Measurements from ENCODE around the gene HNRNPK. TPM values are rescaled to one million over a fixed set of nuclear protein-coding genes. Genes with fewer than 3 reads are reported as not detected.
A peak's percentile ranks its signal among the peaks of the same experiment; 100 is the strongest.

HNRNPK gene
- total RNA-seq, 6 experiments from 2014 or later = 175 to 292 (median 237) TPM

DNA sequence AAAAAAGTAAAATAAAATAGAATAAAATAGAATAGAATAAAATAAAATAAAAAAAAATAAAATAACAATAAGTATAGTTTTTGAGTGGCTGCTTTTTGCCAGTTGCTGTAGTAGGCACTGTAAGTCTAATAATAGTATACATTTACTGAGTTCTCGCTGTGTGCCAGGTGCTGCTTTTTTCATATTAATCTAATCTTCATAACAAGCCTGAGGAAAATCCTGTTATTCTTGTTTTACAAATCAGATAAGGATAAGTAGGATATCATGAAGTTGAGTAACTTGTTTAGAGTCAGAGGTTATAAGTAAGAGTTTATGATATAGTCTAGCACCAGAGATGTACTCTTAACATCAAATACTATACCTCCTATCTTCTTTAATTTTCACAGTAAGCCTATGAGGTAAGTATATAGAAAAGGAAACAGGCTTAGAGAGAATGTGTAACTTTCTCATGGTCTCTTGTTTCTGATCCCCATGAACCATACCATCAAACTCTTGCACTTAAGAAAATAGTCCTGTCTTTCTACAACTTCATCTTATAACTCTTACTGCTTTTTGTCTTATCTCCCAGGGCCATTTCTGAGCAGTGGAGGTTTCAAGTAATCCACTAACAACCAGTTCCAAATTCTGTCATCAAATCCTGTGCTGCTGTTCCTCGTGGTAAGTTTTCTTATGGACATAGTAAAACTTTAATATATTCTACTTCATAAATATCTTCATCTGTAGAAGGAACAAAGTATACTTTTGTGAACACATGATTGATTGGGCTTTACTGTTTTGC lies 19.3 kb upstream of the HNRNPK start:
- intact Hi-C loops (cut with DNase I) = no loop called here
- WGBS (ENCODE audit: insufficient coverage, low coverage, low lambda C conversion rate, missing lambda C conversion rate) = 85% methylated on average over 2 of the region's 2 CpGs
- Histone ChIP-seq H3K27me3 (no peaks in the 10 kb centered on the region), H3K9me3 (no peaks in the 10 kb centered on the region), H3K27ac (no peak overlapping the region), H3K36me3 (no peaks in the 10 kb centered on the region), H3K4me1 (peaks cover 0 to 6% (median 0%) of the 10 kb centered on the region in 4 donors), H3K4me3 (no peak overlapping the region)
- no peak for DNase-seq
- ATAC-seq = no peak
- TF ChIP-seq POLR2A (IDR thresholded peaks at IDR 0.05) = no peak
- TF ChIP-seq, protein P1, sequence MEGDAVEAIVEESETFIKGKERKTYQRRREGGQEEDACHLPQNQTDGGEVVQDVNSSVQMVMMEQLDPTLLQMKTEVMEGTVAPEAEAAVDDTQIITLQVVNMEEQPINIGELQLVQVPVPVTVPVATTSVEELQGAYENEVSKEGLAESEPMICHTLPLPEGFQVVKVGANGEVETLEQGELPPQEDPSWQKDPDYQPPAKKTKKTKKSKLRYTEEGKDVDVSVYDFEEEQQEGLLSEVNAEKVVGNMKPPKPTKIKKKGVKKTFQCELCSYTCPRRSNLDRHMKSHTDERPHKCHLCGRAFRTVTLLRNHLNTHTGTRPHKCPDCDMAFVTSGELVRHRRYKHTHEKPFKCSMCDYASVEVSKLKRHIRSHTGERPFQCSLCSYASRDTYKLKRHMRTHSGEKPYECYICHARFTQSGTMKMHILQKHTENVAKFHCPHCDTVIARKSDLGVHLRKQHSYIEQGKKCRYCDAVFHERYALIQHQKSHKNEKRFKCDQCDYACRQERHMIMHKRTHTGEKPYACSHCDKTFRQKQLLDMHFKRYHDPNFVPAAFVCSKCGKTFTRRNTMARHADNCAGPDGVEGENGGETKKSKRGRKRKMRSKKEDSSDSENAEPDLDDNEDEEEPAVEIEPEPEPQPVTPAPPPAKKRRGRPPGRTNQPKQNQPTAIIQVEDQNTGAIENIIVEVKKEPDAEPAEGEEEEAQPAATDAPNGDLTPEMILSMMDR (IDR thresholded peaks at IDR 0.05) = no peak

DNA sequence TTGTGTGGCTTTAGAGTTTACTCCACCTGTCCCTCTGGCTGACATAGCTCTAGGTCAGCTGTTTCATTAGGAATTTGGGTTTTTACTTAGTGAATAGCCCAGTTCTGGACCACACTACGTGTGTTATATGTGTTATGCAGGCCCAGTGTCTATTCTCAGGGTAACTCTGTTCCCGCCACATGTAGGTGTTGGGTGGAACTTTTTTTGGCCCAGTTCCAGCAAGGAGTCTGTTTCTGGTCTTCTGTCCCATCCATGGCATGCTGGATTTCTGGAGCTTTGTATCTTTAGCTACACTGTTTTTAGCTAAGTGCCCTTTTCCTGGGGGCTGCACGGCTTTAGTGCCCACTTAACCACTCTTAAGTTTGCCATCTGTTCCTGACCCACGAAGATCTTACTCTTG lies 16.1 kb upstream of the HNRNPK start:
- H3K27ac ChIP-seq = no peak overlapping the region
- H3K27me3 ChIP-seq = no peaks in the 10 kb centered on the region
- TF ChIP-seq, protein P1 (IDR thresholded peaks at IDR 0.05) = no peak
- no peak for TF ChIP-seq POLR2A (IDR thresholded peaks at IDR 0.05)
- no peaks in the 10 kb centered on the region for H3K36me3 ChIP-seq
- H3K9me3 ChIP-seq = no peaks in the 10 kb centered on the region
- intact Hi-C loops (cut with DNase I) = no loop called here
- H3K4me1 ChIP-seq = peaks cover 0 to 9% (median 3%) of the 10 kb centered on the region in 4 donors
- H3K4me3 ChIP-seq = no peak overlapping the region
- no peak for ATAC-seq
- 90% methylated on average over 4 of the region's 4 CpGs for WGBS (ENCODE audit: insufficient coverage, low coverage, low lambda C conversion rate, missing lambda C conversion rate)
- DNase-seq = no peak

DNA sequence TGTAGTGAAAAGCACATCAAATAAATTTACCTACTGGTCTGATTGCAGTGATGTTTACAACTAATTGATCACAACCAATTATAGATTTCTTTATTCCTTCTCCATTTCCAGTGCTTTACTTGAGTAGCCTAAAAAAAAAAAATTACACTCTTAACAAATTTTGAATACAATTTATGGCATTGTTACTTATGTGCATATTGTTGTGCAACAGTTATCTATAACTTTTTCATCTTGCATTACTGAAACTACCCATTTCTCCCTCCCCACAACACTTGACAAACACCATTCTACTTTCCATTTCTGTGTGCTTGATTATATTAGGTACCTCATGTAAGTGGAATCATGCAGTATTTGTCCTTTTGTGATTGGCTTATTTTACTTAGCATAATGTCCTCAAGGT lies 12.9 kb upstream of the HNRNPK start:
- Histone ChIP-seq H3K4me1 (peaks cover 0 to 12% (median 3%) of the 10 kb centered on the region in 4 donors), H3K27me3 (no peaks in the 10 kb centered on the region), H3K9me3 (no peaks in the 10 kb centered on the region), H3K36me3 (no peaks in the 10 kb centered on the region), H3K27ac (no peak overlapping the region), H3K4me3 (no peak overlapping the region)
- no peak for TF ChIP-seq POLR2A (IDR thresholded peaks at IDR 0.05)
- TF ChIP-seq, protein P1 (IDR thresholded peaks at IDR 0.05) = no peak
- DNase-seq (no peak), ATAC-seq (no peak)
- intact Hi-C loops (cut with DNase I) = no loop called here

DNA sequence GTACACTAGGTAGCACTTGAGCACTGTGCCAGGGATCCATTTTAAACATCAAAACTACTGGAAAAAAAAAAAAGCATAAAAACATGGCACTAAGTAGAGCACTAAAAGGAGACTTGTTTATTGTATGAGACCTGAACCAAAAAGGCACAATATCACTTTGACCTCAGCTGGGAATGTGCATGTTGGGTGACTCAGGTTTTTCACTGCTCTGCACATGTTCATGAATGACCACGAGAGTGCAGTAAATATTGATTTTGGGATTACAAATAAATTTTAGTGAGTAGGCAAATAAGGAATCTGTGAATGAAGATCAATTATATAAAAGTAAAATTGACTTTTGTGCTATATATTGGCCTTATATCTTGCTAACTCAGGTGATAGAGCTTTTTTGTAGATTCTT lies 12.4 kb upstream of the HNRNPK start:
- DNase-seq (peak in 1 of 3 donors; percentile 60), ATAC-seq (peak; percentile 95 to 99 (median 98))
- H3K27ac ChIP-seq = peak overlapping the region in 2 of 3 donors; percentile 46 to 52
- H3K4me1 ChIP-seq = peaks cover 0 to 15% (median 3%) of the 10 kb centered on the region in 4 donors
- H3K9me3 ChIP-seq = no peaks in the 10 kb centered on the region
- intact Hi-C loops (cut with DNase I) = no loop called here
- WGBS (ENCODE audit: insufficient coverage, low coverage, low lambda C conversion rate, missing lambda C conversion rate) = 42% methylated on average over 1 of the region's 1 CpG
- H3K36me3 ChIP-seq = no peaks in the 10 kb centered on the region
- H3K4me3 ChIP-seq = no peak overlapping the region
- TF ChIP-seq, protein P1 (IDR thresholded peaks at IDR 0.05) = peak in 3 of 4 donors; percentile 9 to 42 (median 28)
- TF ChIP-seq POLR2A (IDR thresholded peaks at IDR 0.05) = no peak
- no peaks in the 10 kb centered on the region for H3K27me3 ChIP-seq

Data from right lobe of liver (tissue), 6 donors.